Measurements from ENCODE around the gene TGFA.

The TGFA gene

DNA sequence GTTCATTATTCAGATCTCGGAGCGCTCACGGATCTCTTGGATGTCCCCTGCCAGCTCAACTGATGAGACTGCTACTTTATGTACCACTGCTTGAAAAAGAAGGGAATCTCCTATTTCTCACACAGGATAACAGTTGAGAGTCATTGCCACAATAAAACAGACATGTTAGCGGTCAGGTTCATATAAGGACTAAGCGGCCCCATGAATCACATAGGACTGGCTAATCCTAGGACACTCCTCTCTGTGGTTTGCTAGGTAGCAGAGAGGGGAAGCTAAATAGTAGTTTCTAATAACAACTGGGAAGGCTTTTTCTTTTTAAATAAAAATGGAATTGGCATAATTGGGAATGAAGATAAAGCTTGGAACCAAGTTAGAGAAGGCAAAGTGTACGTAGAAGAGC, 15.9 kb upstream of the TGFA start:
- Histone ChIP-seq H3F3A (ENCODE audit: low read depth) (no peaks in the 10 kb centered on the region), H3K4me2 (ENCODE audit: low read depth, low read length, poor library complexity, severe bottlenecking) (no peak overlapping the region), H3K9me2 (replicated peaks; ENCODE audit: low read depth, low read length) (no peaks in the 10 kb centered on the region), H3K79me2 (ENCODE audit: insufficient read depth, low read length) (no peaks in the 10 kb centered on the region), H3K4me3 (ENCODE audit: low read length, poor library complexity, severe bottlenecking) (no peak overlapping the region), H3K27me3 (ENCODE audit: insufficient read depth, low read length, poor library complexity, severe bottlenecking) (no peaks in the 10 kb centered on the region), H3K9ac (ENCODE audit: low read depth, low read length, poor library complexity, severe bottlenecking) (no peak overlapping the region), H4K20me1 (ENCODE audit: insufficient read depth, low read length, poor library complexity, severe bottlenecking) (no peaks in the 10 kb centered on the region), H3K36me3 (ENCODE audit: insufficient read depth, low read length) (no peaks in the 10 kb centered on the region), H2AFZ (ENCODE audit: low read length) (no peak overlapping the region), H3K4me1 (ENCODE audit: insufficient read depth, low read length, poor library complexity, severe bottlenecking) (peaks cover 27% of the 10 kb centered on the region), H3K9me3 (ENCODE audit: insufficient read depth, low read depth, low read length) (no peaks in the 10 kb centered on the region)
- TF ChIP-seq, protein P1, sequence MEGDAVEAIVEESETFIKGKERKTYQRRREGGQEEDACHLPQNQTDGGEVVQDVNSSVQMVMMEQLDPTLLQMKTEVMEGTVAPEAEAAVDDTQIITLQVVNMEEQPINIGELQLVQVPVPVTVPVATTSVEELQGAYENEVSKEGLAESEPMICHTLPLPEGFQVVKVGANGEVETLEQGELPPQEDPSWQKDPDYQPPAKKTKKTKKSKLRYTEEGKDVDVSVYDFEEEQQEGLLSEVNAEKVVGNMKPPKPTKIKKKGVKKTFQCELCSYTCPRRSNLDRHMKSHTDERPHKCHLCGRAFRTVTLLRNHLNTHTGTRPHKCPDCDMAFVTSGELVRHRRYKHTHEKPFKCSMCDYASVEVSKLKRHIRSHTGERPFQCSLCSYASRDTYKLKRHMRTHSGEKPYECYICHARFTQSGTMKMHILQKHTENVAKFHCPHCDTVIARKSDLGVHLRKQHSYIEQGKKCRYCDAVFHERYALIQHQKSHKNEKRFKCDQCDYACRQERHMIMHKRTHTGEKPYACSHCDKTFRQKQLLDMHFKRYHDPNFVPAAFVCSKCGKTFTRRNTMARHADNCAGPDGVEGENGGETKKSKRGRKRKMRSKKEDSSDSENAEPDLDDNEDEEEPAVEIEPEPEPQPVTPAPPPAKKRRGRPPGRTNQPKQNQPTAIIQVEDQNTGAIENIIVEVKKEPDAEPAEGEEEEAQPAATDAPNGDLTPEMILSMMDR (conservative IDR thresholded peaks at IDR 0.05; ENCODE audit: low read length) = no peak
- TF ChIP-seq EZH2phosphoT487 (IDR thresholded peaks at IDR 0.05; ENCODE audit: borderline replicate concordance) = no peak

DNA sequence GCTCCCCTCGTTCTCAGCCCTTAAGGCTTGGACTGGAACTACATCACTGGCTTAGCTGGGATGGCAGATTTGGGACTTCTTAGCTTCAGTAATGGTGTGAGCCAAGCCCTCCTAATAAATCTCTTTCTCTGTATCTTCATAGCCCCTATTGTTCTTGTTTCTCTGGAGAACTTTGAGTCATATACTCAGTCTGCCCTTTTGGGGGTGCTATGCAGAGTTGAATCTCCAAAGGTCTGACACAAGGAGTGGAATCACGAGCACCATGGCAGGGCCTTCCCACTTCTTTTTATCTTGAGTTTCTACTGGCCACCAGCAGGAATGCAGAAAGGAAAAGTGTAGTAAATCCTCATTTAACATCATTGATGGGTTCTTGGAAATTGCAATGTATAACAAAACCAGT, 13.3 kb upstream of the TGFA start:
- no peaks in the 10 kb centered on the region for H4K20me1 ChIP-seq (ENCODE audit: insufficient read depth, low read length, poor library complexity, severe bottlenecking)
- no peak overlapping the region for H3K4me3 ChIP-seq (ENCODE audit: low read length, poor library complexity, severe bottlenecking)
- H3K27me3 ChIP-seq (ENCODE audit: insufficient read depth, low read length, poor library complexity, severe bottlenecking) = no peaks in the 10 kb centered on the region
- no peak for TF ChIP-seq EZH2phosphoT487 (IDR thresholded peaks at IDR 0.05; ENCODE audit: borderline replicate concordance)
- TF ChIP-seq, protein P1 (conservative IDR thresholded peaks at IDR 0.05; ENCODE audit: low read length) = peak; percentile 54
- no peak overlapping the region for H2AFZ ChIP-seq (ENCODE audit: low read length)
- H3K79me2 ChIP-seq (ENCODE audit: insufficient read depth, low read length) = no peaks in the 10 kb centered on the region
- H3K4me2 ChIP-seq (ENCODE audit: low read depth, low read length, poor library complexity, severe bottlenecking) = no peak overlapping the region
- H3K9me3 ChIP-seq (ENCODE audit: insufficient read depth, low read depth, low read length) = no peaks in the 10 kb centered on the region
- no peak overlapping the region for H3K9ac ChIP-seq (ENCODE audit: low read depth, low read length, poor library complexity, severe bottlenecking)
- H3K36me3 ChIP-seq (ENCODE audit: insufficient read depth, low read length) = no peaks in the 10 kb centered on the region
- H3K9me2 ChIP-seq (replicated peaks; ENCODE audit: low read depth, low read length) = no peaks in the 10 kb centered on the region
- no peaks in the 10 kb centered on the region for H3F3A ChIP-seq (ENCODE audit: low read depth)
- H3K4me1 ChIP-seq (ENCODE audit: insufficient read depth, low read length, poor library complexity, severe bottlenecking) = peaks cover 3% of the 10 kb centered on the region

DNA sequence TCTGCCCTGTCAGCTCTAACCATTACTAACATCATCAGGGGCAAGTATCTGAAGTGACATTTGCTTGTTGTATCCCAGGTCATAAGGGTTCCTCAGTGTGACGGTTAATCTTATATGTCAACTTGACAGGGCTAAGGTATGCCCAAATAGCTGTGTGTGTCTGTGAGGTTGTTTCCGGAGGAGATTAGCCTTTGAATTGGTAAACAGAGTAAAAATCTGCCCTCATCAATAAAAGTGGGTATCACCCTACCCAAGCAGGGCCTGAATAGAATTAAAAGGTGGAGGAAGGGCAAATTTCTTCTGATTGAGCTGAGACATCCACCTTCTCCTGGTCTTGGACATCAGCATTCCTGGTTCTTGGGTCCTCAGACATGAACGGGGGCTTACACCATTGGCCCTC, 12.8 kb upstream of the TGFA start:
- Histone ChIP-seq H3K36me3 (ENCODE audit: insufficient read depth, low read length) (no peaks in the 10 kb centered on the region), H3K4me2 (ENCODE audit: low read depth, low read length, poor library complexity, severe bottlenecking) (no peak overlapping the region), H2AFZ (ENCODE audit: low read length) (no peak overlapping the region), H3K4me1 (ENCODE audit: insufficient read depth, low read length, poor library complexity, severe bottlenecking) (no peaks in the 10 kb centered on the region), H3K4me3 (ENCODE audit: low read length, poor library complexity, severe bottlenecking) (no peak overlapping the region), H4K20me1 (ENCODE audit: insufficient read depth, low read length, poor library complexity, severe bottlenecking) (no peaks in the 10 kb centered on the region), H3K9me3 (ENCODE audit: insufficient read depth, low read depth, low read length) (no peaks in the 10 kb centered on the region), H3K9ac (ENCODE audit: low read depth, low read length, poor library complexity, severe bottlenecking) (no peak overlapping the region), H3K9me2 (replicated peaks; ENCODE audit: low read depth, low read length) (no peaks in the 10 kb centered on the region), H3K27me3 (ENCODE audit: insufficient read depth, low read length, poor library complexity, severe bottlenecking) (no peaks in the 10 kb centered on the region), H3K79me2 (ENCODE audit: insufficient read depth, low read length) (no peaks in the 10 kb centered on the region), H3F3A (ENCODE audit: low read depth) (no peaks in the 10 kb centered on the region)
- TF ChIP-seq, protein P1 (conservative IDR thresholded peaks at IDR 0.05; ENCODE audit: low read length) = no peak
- TF ChIP-seq EZH2phosphoT487 (IDR thresholded peaks at IDR 0.05; ENCODE audit: borderline replicate concordance) = no peak
